ENCODE data around the gene NPR2.

DNA sequence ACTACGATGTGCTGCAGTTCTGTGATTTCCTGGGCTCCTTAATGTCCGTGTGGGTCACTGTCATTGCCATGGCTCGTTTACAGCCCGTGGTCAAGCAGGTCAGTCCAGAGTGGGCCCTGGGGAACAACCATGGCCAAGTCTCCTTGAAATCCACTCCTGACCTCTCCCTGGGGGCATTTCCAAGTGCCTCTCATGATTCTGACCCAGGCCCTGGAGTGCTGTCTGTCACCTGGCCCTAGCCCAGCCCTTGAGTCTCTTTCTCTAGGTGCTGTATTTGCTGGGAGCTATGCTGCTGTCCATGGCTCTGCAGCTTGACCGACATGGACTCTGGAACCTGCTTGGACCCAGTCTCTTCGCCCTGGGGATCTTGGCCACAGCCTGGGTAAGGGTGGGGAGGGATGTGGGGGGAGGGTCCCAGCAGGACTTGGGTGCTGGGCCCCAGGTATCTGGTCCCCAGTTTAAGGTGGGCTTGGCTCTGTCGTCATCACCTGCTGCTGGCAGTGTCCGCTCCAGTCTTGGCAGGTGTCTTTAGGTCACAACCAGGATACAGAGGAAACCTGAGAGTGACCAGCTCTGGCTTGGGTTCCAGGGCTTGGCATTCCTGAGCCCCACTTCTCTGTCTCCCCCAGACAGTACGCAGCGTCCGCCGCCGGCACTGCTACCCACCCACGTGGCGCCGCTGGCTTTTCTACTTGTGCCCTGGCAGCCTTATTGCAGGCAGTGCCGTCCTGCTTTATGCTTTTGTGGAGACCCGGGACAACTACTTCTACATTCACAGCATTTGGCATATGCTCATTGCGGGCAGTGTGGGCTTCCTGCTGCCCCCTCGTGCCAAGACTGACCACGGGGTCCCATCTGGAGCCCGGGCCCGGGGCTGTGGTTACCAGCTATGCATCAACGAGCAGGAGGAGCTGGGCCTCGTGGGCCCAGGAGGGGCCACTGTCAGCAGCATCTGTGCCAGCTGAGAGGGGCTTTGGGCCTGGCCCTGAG lies 61.8 kb downstream of the NPR2 start:
- TF ChIP-seq, protein P1, sequence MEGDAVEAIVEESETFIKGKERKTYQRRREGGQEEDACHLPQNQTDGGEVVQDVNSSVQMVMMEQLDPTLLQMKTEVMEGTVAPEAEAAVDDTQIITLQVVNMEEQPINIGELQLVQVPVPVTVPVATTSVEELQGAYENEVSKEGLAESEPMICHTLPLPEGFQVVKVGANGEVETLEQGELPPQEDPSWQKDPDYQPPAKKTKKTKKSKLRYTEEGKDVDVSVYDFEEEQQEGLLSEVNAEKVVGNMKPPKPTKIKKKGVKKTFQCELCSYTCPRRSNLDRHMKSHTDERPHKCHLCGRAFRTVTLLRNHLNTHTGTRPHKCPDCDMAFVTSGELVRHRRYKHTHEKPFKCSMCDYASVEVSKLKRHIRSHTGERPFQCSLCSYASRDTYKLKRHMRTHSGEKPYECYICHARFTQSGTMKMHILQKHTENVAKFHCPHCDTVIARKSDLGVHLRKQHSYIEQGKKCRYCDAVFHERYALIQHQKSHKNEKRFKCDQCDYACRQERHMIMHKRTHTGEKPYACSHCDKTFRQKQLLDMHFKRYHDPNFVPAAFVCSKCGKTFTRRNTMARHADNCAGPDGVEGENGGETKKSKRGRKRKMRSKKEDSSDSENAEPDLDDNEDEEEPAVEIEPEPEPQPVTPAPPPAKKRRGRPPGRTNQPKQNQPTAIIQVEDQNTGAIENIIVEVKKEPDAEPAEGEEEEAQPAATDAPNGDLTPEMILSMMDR (IDR thresholded peaks at IDR 0.05; ENCODE audit: extremely low read depth in 1 of 2, insufficient read depth in 1 of 2, low read depth in 1 of 2, low read length in 2 of 2) = no peak
- TF ChIP-seq MYC (IDR thresholded peaks at IDR 0.05; ENCODE audit: low read depth, low read length) (no peak), POLR2A (IDR thresholded peaks at IDR 0.05; ENCODE audit: low read depth, low read length) (no peak), FOS (IDR thresholded peaks at IDR 0.05; ENCODE audit: borderline replicate concordance, insufficient read depth, low read length) (no peak), POLR2AphosphoS5 (IDR thresholded peaks at IDR 0.05; ENCODE audit: insufficient read depth, low read depth, low read length) (no peak), EZH2 (IDR thresholded peaks at IDR 0.05; ENCODE audit: borderline replicate concordance, low read depth, low read length, severe bottlenecking) (no peak), GATA2 (IDR thresholded peaks at IDR 0.05; ENCODE audit: insufficient read depth, insufficient read length, low read depth, low read length) (no peak), JUN (IDR thresholded peaks at IDR 0.05; ENCODE audit: borderline replicate concordance, insufficient read depth, insufficient read length, low read depth) (no peak), MAX (IDR thresholded peaks at IDR 0.05; ENCODE audit: insufficient read depth, insufficient read length) (no peak)
